Measurements from ENCODE around the gene NPAS3.

The NPAS3 gene

DNA sequence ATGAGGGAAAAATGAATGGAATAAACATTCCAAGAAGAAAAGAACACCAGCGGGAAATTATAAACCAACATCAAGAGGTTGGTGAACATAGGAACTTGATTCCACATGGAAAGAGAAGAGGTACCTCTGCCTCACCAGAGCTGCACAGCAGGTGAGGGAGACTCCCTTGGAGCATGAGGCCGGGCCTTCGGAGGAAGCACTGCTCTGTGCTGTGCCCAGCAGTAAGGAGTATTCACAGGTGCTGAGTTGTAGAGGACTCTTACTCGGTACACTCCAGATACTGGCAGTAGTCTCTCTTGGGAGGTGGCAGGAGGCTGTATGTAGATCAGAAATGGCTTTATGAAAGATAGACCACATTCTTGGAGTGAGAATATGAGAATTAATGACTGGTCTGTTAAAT, 76.0 kb downstream of the NPAS3 start:
- CTCF ChIA-PET, result interaction anchor here (0.7 kb wide), 1 partner anchor 18 kb away, joined by 3 read pairs; no protein-coding TSS in a partner anchor
- H3K4me1 ChIP-seq (ENCODE audit: control insufficient read depth, insufficient read depth, low read length), result no peaks in the 10 kb centered on the region
- H3K27ac ChIP-seq (ENCODE audit: extremely low read depth, low read depth, low read length), result no peak overlapping the region
- no peaks in the 10 kb centered on the region for H3K36me3 ChIP-seq (ENCODE audit: control insufficient read depth in 2 of 2, insufficient read depth in 1 of 2, low read length in 2 of 2)
- POLR2A ChIA-PET, result no interaction called here
- no peak overlapping the region for H3K4me3 ChIP-seq (ENCODE audit: low read depth, low read length)
- H3K9me3 ChIP-seq (ENCODE audit: control insufficient read depth, insufficient read depth, low read depth, low read length), result no peaks in the 10 kb centered on the region; the same call in 1 of the 2 replicates
- TF ChIP-seq ZIC2 (tag by site-specific recombination; IDR thresholded peaks at IDR 0.05) (0 out of 2 replicates have a peak, but pooled peaks have one; percentile 12), SCRT2 (tag by site-specific recombination; IDR thresholded peaks at IDR 0.05) (no peak)

DNA sequence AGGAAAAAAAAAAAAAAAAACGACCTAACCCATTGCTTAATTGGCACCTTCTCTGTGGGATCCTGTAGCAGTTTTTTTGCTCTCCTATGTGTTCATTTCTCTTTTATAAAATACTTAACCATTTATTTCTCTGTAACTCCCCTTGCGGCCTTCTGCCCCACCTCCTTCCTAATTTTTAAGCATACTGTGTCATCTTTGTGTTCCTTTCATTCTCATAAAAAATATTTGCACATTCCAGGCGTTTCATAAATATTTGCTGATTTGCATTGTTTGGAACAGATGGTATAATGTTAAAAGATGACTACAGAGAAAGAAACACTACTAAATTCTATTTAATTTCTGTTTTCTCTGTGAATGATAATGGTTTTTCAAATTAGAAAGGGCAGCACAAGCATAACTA, 77.9 kb downstream of the NPAS3 start:
- no peak for TF ChIP-seq ZNF629 (tag by site-specific recombination; IDR thresholded peaks at IDR 0.05)
- no peak for TF ChIP-seq ZBTB20 (tag by site-specific recombination; IDR thresholded peaks at IDR 0.05)
- no peak for TF ChIP-seq ZNF664 (tag by site-specific recombination; IDR thresholded peaks at IDR 0.05)
- no peak for TF ChIP-seq ZNF501 (tag by site-specific recombination; IDR thresholded peaks at IDR 0.05)
- no peak for TF ChIP-seq ZBTB7A (tag by site-specific recombination; IDR thresholded peaks at IDR 0.05; ENCODE audit: low read depth)
- TF ChIP-seq ZFHX2 (tag by site-specific recombination; conservative IDR thresholded peaks at IDR 0.05), result no peak
- TF ChIP-seq, protein P1, sequence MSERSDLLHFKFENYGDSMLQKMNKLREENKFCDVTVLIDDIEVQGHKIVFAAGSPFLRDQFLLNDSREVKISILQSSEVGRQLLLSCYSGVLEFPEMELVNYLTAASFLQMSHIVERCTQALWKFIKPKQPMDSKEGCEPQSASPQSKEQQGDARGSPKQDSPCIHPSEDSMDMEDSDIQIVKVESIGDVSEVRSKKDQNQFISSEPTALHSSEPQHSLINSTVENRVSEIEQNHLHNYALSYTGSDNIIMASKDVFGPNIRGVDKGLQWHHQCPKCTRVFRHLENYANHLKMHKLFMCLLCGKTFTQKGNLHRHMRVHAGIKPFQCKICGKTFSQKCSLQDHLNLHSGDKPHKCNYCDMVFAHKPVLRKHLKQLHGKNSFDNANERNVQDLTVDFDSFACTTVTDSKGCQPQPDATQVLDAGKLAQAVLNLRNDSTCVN (tag by site-specific recombination; optimal IDR thresholded peaks at IDR 0.05), result no peak
- TF ChIP-seq, protein P2, sequence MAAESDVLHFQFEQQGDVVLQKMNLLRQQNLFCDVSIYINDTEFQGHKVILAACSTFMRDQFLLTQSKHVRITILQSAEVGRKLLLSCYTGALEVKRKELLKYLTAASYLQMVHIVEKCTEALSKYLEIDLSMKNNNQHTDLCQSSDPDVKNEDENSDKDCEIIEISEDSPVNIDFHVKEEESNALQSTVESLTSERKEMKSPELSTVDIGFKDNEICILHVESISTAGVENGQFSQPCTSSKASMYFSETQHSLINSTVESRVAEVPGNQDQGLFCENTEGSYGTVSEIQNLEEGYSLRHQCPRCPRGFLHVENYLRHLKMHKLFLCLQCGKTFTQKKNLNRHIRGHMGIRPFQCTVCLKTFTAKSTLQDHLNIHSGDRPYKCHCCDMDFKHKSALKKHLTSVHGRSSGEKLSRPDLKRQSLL (tag by site-specific recombination; IDR thresholded peaks at IDR 0.05), result no peak
- TF ChIP-seq ZNF677 (tag by site-specific recombination; IDR thresholded peaks at IDR 0.05), result no peak
- H3K4me3 ChIP-seq (ENCODE audit: low read depth, low read length), result no peak overlapping the region
- H3K4me1 ChIP-seq (ENCODE audit: control insufficient read depth, insufficient read depth, low read length), result no peaks in the 10 kb centered on the region
- POLR2A ChIA-PET, result no interaction called here
- no peaks in the 10 kb centered on the region for H3K36me3 ChIP-seq (ENCODE audit: control insufficient read depth in 2 of 2, insufficient read depth in 1 of 2, low read length in 2 of 2)
- H3K27ac ChIP-seq (ENCODE audit: extremely low read depth, low read depth, low read length), result no peak overlapping the region
- no peaks in the 10 kb centered on the region; the same call in 1 of the 2 replicates for H3K9me3 ChIP-seq (ENCODE audit: control insufficient read depth, insufficient read depth, low read depth, low read length)
- CTCF ChIA-PET, result no interaction called here

DNA sequence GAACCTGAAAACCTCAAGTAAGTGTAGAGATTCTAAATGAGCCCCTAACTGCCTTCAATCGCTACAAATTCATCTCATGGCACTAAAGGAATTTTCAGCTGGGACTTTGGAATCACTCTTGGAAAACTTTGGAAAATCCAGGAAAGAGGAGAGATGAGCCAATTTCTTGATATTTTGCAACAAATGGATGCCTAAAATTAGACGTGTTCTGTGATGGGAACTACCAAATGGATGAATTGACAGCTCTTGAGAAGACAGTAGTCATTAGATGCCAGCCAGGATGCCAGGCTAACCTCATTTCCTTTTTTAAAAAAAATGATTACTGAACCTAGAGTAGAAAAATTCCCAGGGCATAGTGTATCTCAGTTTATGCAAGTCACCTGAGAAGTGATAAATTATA, 78.3 kb downstream of the NPAS3 start:
- no peaks in the 10 kb centered on the region; the same call in 1 of the 2 replicates for H3K9me3 ChIP-seq (ENCODE audit: control insufficient read depth, insufficient read depth, low read depth, low read length)
- TF ChIP-seq ZNF121 (tag by site-specific recombination; IDR thresholded peaks at IDR 0.05), result no peak
- TF ChIP-seq TCF7L2 (IDR thresholded peaks at IDR 0.05; ENCODE audit: borderline replicate concordance, low read depth, low read length), result no peak
- TF ChIP-seq ZXDB (tag by site-specific recombination; IDR thresholded peaks at IDR 0.05), result no peak
- TF ChIP-seq MZF1 (tag by site-specific recombination; IDR thresholded peaks at IDR 0.05; ENCODE audit: borderline replicate concordance), result no peak
- no peak for TF ChIP-seq ZNF146 (tag by site-specific recombination; IDR thresholded peaks at IDR 0.05)
- TF ChIP-seq, protein P3, sequence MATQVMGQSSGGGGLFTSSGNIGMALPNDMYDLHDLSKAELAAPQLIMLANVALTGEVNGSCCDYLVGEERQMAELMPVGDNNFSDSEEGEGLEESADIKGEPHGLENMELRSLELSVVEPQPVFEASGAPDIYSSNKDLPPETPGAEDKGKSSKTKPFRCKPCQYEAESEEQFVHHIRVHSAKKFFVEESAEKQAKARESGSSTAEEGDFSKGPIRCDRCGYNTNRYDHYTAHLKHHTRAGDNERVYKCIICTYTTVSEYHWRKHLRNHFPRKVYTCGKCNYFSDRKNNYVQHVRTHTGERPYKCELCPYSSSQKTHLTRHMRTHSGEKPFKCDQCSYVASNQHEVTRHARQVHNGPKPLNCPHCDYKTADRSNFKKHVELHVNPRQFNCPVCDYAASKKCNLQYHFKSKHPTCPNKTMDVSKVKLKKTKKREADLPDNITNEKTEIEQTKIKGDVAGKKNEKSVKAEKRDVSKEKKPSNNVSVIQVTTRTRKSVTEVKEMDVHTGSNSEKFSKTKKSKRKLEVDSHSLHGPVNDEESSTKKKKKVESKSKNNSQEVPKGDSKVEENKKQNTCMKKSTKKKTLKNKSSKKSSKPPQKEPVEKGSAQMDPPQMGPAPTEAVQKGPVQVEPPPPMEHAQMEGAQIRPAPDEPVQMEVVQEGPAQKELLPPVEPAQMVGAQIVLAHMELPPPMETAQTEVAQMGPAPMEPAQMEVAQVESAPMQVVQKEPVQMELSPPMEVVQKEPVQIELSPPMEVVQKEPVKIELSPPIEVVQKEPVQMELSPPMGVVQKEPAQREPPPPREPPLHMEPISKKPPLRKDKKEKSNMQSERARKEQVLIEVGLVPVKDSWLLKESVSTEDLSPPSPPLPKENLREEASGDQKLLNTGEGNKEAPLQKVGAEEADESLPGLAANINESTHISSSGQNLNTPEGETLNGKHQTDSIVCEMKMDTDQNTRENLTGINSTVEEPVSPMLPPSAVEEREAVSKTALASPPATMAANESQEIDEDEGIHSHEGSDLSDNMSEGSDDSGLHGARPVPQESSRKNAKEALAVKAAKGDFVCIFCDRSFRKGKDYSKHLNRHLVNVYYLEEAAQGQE (tag by site-specific recombination; IDR thresholded peaks at IDR 0.05), result no peak
- no peak for TF ChIP-seq GLIS1 (tag by site-specific recombination; IDR thresholded peaks at IDR 0.05)
- TF ChIP-seq ZNF707 (tag by site-specific recombination; IDR thresholded peaks at IDR 0.05), result no peak
- TF ChIP-seq ZEB2 (tag by site-specific recombination; IDR thresholded peaks at IDR 0.05), result no peak
- no peak for TF ChIP-seq ZFP37 (tag by site-specific recombination; IDR thresholded peaks at IDR 0.05)
- no peak for TF ChIP-seq ZNF433 (tag by site-specific recombination; IDR thresholded peaks at IDR 0.05; ENCODE audit: low read depth)
- TF ChIP-seq FEZF1 (tag by site-specific recombination; IDR thresholded peaks at IDR 0.05), result no peak
- TF ChIP-seq KLF7 (tag by site-specific recombination; IDR thresholded peaks at IDR 0.05; ENCODE audit: borderline replicate concordance), result no peak
- no peak for TF ChIP-seq KLF9 (tag by site-specific recombination; IDR thresholded peaks at IDR 0.05; ENCODE audit: low read depth)
- TF ChIP-seq MYNN (tag by site-specific recombination; IDR thresholded peaks at IDR 0.05; ENCODE audit: borderline replicate concordance), result no peak
- H3K4me3 ChIP-seq (ENCODE audit: low read depth, low read length), result no peak overlapping the region
- no peak overlapping the region for H3K27ac ChIP-seq (ENCODE audit: extremely low read depth, low read depth, low read length)
- CTCF ChIA-PET, result no interaction called here
- H3K4me1 ChIP-seq (ENCODE audit: control insufficient read depth, insufficient read depth, low read length), result no peaks in the 10 kb centered on the region
- H3K36me3 ChIP-seq (ENCODE audit: control insufficient read depth in 2 of 2, insufficient read depth in 1 of 2, low read length in 2 of 2), result no peaks in the 10 kb centered on the region
- POLR2A ChIA-PET, result no interaction called here
